HG03095 (cell line): ENCODE measurements around the gene HYI.
"Not testable (repeated sequence)": the region's sequence is repeated elsewhere in the genome, so short reads cannot be mapped to it uniquely, and the experiment has no call there.

Experiments
- ATAC-seq: cut with Tn5 transposase; IDR thresholded peaks from one replicate; pipeline ENCODE4 v1.9.1; 2021; ENCODE audit warnings: moderate library complexity; ENCODE audit not compliant: unreplicated experiment

Gene HYI

DNA sequence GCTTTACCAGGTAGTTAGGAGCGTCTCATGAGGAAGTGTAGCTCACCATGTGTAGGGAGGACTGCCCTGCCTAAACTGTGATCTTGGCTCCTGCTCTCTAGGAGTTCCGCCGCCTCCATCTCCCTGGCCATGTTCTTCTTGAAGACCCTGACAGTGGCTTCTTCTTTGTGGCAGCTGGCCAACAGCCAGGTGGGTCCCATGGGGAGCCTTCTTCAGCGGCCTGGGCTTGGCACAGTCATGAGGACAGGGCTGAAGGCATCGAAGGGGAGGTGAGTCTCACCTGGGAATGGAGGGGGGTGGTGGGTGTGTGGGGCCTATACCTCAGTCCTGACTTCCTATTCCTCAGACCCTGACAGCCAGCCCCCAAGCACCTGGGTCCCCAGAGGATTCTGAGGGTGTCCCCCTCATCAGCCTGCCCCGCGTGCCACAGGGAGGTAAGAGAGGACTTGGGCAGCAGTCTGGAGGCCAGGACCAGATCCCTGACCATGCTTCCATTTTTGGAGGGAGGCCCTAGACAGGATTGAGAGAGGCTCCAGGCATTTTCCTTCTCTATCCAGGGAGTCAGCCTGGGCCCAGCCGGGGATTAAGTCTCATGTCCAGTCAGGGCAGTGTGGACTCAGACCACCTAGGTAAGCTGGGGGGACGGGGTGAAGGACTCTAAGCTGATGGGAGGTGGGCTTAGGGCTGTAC, 21.4 kb downstream of the HYI start:
- no peak for ATAC-seq

DNA sequence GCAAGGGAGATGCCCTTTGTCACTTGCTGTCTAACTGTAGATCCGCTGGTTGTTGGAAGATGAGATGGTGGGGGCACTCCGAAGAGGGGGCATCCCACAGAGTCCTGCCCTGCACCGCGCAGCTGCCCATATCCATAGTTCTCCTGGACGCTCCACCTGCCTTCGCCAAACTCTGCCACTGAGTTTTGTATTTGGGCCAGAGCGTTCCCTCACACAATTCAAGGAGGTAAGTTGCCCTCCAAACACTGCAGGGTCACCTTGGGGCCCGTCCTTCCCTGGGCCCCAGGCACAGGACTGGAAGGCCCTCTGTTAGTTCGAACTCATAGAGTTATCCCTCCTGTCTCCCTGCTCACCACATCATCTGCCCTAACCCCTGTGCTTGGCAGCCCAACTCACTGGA, 22.1 kb downstream of the HYI start:
- ATAC-seq = no peak

DNA sequence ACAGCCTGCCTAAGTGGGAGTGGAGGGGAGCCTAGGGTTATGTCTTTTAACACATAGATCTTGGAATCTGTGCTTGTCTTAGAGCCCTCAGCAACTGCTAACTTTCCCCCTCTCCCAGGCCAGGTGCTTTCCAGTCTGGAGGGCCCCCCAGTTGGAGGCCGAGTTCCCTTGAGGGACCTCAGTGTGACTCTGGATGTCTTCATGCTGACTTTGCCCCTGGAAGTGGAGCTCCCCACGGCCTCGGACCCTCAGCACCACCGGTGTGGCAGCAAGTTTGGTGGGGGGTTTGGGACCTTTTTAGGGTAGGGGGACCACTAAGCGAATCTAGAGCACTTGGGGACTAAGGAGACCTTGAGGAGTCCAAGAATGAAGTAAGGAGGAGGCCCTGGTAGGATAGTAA, 22.9 kb downstream of the HYI start:
- no peak for ATAC-seq

DNA sequence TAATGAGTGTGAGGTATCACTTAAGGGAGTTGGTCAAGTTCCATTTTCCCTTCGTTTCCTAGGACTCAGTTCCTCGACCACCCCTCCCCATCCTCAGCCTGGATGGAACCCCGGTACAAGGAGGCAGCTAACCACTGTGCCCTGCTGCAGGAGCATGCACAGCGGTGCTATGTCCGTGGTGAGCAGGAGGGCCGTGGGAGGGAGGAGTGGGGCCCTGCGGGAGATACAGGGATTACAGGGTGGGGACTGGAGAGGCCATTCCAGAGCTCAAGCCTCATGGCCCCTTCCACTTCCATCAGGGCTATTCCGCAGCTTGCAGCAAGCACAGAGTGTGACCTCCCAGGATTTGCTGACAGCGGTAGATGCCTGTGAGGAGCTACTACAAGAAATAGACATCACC, 25.8 kb downstream of the HYI start:
- no peak for ATAC-seq

DNA sequence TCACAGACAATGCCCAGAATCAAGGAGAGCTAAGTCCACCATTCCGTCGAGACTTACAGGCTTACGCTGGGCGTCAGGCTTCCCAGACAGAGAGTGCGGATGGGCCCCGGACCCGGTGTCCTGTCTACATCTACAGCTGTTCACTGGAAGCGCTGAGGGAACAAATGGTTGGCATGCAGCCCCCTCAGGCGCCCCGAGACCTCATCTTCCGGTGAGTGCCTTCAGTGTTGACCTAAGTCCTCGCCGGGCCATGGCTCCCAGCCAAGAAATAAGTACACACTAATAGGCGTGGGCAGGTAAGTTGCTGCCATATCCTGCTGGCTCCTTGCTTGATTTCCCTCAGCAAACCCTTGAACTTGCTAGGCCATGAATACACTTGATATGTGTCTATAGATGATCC, 26.2 kb downstream of the HYI start:
- no peak for ATAC-seq

DNA sequence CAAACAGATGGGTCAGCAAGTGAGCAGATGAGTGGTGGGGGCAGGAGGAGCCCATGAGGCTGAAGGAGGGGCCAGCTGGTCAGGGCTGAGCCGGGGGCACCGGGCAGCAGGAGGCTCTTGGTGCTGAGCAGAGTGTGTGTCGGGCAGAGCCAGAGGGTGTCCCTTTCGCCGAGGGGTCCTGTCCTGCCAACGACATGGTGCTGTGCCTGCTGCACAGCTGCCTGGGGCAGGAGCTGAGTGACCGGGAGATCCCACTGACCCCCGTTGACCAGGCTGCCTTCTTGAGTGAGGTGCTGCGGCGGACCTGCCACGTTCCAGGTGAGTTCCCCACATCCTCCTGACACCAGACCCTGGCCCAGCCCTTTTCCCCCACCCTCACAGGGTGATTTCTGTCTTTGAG, 27.5 kb downstream of the HYI start:
- no peak for ATAC-seq

DNA sequence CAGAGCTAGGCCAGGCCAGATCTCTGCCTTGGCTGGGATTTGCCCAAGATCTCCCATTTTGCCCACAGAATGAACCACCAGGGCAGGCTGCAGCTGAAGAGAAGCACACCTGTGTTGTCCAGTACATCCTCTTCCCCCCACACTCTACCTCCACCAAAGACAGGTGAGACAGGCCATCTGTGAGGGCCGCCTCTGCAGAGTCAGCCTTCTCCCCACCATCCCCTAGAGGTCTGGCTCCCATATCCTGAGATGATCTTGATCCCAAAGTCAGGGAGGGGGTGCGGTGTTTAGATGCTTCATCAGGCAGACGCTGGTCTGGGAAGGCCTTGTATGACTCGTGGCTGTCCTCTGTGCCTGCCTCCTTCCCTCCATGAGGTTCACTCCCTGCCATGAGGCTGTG, 28.7 kb downstream of the HYI start:
- ATAC-seq = no peak

DNA sequence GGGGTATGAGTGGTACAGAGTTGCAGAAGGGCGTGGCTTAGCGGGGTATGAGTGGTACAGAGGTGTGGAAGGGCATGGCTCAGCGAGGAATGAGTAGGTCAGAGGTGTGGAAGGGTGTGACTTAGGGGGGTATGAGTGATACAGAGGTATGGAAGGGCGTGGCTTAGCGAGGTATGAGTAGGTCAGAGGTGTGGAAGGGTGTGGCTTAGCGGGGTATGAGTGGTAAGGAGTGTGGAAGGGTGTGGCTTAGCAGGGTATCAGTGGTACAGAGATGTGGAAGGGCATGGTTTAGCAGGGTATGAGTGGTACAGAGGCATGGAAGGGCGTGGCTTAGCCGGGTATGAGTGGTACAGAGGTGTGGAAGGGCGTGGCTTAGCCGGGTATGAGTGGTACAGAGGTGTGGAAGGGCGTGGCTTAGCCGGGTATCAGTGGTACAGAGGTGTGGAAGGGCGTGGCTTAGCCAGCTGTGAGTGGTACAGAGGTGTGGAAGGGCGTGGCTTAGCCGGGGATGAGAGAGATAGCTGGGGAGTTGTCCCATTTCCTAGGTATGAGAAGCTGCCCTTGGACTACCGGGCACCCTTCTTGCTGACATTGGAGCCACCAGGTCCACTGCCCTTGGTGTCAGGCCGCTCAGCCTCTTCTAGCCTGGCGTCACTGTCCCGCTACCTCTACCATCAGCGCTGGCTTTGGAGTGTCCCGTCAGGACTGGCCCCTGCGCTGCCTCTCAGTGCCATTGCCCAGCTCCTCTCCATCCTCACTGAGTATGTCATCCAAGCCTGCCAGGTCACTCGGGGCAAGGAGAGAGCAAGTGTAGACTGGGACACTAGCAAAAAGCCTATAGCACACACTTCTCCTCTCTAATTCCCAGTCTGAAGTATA, 29.8 kb downstream of the HYI start:
- ATAC-seq = no peak

DNA sequence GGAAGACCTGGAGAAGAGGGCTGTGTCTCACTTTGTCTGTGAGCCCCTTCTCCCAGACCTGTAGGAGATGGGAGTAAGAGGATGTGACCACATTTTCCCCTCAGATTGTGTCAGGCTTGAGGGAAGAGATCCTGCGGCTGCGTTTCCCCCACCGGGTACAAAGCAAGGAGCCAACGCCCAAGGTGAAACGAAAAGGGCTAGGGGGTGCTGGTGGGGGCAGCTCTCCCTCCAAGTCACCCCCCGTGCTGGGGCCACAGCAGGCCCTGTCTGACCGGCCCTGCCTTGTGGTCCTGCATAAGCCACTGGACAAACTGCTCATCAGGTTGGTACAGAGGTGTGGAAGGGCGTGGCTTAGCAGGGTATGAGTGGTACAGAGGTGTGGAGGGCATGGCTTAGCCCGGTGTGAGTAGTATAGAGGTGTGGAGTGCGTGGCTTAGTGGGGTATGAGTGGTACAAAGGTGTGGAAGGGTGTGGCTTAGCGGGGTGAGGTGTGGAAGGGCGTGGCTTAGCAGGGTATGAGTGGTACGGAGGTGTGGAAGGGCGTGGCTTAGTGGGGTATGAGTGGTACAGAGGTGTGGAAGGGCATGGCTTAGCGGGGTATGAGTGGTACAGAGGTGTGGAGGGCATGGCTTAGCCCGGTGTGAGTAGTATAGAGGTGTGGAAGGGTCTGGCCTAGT, 30.6 kb downstream of the HYI start:
- no peak for ATAC-seq

DNA sequence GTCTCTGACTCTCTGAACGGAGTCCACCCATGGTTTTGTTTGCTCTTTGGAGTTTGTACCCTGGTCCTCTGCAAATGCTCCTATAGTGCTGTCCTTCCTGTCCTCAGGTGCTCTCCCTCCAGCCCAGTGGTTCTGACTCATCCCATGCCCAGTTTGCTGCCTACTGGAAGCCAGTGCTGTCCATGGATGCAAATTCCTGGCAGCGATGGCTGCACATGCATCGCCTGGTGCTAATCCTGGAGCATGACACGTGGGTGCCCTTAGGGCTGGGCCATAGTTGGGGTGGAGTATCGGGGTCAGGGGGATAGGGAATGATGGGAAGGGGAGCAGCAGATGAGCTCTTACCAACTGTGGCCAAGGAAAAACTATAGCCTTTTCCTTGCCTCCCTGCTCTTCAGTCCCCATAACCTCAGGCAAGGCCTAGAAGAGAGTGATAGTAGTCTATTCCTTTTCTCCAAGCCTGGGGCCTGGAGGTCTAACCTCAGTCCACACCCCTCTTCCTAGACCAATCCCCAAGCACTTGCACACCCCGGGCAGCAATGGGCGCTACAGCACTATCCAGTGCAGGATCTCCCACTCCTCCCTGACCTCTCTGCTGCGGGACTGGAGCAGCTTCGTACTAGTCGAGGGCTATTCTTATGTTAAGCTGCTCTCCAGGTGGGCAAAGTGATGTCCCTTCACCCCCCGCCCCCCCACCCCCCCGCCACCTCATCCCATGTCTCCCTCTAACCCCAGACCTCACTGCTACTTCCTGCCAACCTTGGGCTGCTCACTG, 31.6 kb downstream of the HYI start:
- ATAC-seq = no peak

DNA sequence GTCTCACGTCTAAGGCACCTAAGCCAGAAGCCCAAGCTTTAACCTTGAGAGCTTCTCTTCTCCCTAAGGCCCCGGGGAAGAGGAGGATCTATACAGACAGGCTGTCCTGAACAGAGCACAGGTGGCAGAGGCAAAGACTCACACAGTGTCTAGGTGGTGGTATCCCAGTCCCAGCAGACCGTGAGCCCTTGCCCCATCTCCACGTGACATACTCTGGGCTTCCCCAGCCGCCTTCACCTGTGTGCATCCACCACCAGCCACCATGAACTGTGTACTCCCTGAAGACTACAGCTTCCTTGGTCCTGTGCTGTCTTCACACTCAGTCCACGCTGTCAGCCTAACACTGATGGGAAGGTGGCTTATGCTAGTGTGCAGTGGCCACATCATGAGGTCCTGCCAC, 32.3 kb downstream of the HYI start:
- ATAC-seq = no peak

DNA sequence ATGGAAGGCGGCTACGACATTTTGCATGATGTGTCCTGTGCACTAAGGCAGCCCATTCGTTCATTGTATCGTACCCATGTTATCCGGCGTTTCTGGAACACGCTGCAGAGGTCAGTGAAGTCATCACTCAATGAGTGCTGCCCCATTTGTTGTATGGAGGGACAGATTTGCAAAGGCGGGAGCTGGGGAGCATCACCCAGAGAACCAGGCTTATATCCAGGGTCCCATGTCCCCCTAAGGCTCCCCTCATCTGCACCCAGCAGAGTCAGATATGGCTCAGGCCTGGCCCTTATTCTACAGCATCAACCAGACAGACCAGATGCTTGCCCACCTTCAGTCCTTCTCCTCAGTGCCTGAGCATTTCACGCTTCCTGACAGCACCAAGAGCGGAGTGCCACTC, 32.9 kb downstream of the HYI start:
- ATAC-seq = no peak

DNA sequence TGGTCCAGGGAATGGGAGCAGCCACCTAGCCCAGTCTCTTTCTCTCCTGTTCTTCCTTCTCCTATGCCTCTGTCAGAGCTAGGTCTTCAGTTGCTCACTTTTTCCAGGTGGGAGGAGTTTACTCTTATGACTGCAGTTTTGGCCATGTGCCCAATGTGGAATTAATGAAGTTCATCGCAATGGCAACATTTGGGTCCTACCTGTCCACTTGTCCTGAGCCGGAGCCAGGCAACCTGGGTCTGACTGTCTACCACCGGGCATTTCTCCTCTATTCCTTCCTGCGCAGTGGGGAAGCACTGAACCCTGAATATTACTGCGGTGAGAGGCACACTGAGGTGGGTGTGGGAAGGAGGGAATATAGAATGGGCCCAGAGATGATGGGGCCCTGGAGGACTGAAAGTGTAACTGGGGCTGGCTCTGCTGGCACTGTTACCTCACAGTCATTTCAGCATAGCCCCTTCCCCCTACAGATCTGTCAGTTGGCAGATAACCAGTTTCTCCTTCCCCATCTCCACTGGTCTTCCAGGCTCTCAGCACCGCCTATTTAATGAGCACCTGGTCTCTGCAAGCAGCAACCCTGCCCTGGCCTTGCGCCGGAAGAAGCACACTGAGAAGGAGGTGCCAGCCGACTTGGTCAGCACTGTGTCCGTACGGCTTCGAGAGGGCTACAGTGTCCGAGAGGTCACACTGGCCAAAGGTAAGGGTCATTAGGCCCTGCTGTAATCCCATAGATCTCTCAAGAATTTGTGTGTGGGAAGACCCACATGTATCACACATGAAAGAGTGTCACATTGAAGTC, 33.9 kb downstream of the HYI start:
- no peak for ATAC-seq

DNA sequence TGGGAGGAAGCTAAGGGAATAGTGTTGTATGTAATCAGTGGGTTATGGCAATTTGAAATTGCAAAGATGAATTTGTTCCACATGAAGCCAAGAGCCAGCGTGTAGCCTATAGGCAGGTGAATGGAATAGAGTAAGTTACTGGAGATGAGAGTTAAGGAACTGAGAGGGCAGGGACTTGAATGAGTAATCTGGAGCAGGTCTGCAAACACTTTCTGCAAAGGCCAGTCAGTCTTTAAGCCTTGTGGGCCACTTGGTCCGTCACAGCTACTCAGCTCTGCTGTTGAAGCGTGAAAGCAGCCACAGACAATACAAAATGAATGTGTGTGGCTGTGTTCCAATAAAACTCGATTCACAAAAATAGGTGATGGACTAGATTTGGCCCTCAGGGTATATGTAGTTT, 34.9 kb downstream of the HYI start:
- ATAC-seq = no peak

DNA sequence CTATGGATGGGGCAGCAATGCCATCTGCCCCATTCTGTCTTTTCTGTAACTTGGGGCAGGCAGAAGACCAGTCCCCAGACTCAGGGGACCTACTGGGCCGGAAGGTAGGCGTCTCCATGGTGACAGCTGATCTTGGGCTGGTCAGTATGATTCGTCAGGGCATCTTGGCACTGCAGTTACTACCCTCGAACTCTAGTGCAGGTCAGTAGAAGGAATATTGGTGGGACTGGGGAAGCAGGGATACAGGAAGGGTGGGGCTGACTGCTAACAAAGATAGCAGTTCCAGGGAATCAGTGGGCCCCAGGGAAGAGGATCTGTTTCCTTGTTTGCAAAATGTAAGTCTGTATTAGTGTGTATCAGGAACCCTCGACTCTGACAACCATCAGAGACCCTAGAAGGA, 37.8 kb downstream of the HYI start:
- ATAC-seq = no peak

DNA sequence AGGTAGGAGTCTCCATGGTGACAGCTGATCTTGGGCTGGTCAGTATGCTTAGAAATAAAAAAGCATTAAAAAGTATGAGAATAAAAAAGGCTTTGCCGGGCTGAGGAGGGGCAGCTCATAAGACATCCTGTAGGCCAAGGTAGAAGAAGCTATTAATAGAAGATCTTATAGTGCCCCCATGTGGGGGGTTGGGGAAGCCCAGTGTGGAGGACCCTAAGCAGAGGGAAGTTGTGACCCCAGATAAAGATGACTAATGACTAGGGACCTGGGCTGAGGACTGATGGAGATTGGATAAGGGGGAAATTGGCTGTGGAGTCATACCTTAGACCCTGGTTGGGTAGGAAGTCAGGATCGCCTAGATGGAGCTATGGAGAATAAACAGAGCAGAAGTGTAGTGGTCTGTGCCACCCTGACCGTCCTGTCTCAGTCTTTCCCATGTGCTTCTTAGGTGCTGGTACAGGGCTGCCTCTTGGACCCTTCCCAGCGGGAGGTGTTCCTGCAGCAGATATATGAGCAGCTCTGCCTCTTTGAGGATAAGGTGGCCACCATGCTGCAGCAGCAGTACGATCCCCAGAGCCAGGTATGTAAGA, 39.0 kb downstream of the HYI start:
- no peak for ATAC-seq

DNA sequence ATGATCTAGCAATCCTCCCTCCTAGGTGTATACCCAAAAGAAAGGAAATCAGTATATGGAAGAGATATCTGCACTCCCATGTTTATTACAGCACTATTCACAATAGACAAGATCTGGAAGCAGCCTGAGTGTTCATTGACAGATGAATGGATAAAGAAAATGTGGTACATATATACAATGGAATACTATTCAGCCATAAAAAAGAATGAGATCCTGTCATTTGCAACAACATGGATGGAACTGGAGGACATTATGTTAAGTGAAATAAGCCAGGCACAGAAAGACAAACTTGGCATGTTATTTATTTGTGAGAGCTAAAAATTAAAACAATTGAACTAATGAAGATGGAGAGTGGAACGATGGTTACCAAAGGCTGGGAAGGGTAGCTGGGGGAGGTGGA, 40.3 kb downstream of the HYI start:
- ATAC-seq = not testable (repeated sequence)

DNA sequence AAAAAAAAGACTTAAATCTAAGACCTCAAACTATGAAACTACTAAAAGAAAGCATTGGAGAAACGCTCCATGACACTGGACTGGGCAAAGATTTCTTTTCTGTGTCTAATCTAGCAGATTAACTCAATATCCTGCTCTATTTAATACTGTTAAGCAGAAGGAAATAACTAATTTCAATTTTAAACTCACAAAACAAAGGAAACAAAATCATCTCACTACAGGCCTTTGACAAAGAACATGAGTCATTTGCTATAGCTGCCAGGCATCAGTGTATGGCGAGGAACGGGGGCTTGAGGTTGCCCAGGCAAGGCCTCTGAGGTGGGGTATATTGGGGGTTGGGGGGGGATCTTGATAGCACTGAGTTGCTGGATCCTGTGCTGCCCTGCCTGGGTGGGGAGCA, 43.2 kb downstream of the HYI start:
- ATAC-seq = no peak

DNA sequence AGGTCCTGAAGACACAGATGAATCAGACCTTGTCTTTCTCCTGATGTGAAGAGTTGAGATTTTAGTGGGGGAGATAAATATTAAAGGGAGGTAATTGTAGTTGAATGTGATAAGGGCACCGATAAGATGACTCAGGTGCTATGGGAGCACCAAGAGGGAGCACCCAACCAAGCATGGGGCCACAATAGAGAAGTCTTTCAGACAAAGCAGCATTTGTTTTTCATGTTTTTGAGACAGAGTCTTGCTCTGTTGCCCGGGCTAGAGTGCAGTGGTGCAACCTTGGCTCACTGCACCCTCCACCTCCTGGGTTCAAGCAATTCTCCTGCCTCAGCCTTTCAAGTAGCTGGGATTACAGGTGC, 47.9 kb downstream of the HYI start:
- no peak for ATAC-seq

DNA sequence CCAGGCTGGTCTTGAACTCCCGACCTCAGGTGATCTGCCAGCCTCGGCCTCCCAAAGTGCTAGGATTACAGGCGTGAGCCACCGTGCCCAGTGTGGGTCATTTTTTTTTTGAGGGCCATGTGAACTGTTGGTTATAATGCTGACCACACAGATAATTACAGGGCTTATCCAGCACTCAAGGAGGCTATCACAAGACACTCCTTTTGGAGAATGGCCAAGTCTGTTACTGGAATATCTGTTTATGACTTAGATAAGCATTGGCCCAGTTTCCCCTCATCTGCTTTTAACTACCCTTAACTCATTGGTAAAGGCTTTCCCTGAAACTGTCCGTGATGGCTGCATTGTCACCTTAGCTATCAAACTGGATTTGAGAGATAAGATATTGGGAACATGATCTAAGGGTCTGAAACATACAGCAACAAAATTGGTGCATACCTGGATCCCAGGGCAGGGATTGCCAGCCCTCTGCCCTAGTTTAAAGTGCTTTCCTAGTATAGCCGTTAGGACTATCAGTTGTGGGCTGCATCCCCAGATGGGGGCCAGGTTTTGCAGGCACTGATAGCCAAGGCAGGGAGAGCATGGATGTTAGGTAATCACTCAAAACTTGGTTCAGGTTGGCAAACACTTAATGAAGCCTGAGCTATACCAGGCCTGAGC, 48.4 kb downstream of the HYI start:
- ATAC-seq = no peak
